ENCODE measurements around the gene KCNJ4. TPM values are rescaled to one million over a fixed set of nuclear protein-coding genes. Genes with fewer than 3 reads are reported as not detected.
A peak's percentile ranks its signal among the peaks of the same experiment; 100 is the strongest.
"Not testable (repeated sequence)": the region's sequence is repeated elsewhere in the genome, so short reads cannot be mapped to it uniquely, and the experiment has no call there.

Gene KCNJ4
- total RNA-seq, 2 experiments from 2014 or later = not detected

- DNase-seq (no peak), ATAC-seq (no peak)
- ChIA-PET CTCF (interaction anchor here (1.6 to 2.1 kb wide), 3 partner anchors 15 to 362 kb away, joined by 6 to 18 read pairs (median 9); no protein-coding TSS in a partner anchor), POLR2A (no interaction called here)
- Mint-ChIP-seq H3K36me3 (ENCODE audit: low read depth) (no peaks in the 10 kb centered on the region), H3K9me3 (ENCODE audit: insufficient read depth) (no peaks in the 10 kb centered on the region), H3K27ac (no peak overlapping the region), H3K4me1 (ENCODE audit: low read depth) (no peaks in the 10 kb centered on the region), H3K27me3 (ENCODE audit: low read depth) (no peaks in the 10 kb centered on the region), H3K4me3 (no peak overlapping the region)
Observed at GRCh38 chr22:38414009-38414395, 41.0 kb downstream of the KCNJ4 start.

DNA sequence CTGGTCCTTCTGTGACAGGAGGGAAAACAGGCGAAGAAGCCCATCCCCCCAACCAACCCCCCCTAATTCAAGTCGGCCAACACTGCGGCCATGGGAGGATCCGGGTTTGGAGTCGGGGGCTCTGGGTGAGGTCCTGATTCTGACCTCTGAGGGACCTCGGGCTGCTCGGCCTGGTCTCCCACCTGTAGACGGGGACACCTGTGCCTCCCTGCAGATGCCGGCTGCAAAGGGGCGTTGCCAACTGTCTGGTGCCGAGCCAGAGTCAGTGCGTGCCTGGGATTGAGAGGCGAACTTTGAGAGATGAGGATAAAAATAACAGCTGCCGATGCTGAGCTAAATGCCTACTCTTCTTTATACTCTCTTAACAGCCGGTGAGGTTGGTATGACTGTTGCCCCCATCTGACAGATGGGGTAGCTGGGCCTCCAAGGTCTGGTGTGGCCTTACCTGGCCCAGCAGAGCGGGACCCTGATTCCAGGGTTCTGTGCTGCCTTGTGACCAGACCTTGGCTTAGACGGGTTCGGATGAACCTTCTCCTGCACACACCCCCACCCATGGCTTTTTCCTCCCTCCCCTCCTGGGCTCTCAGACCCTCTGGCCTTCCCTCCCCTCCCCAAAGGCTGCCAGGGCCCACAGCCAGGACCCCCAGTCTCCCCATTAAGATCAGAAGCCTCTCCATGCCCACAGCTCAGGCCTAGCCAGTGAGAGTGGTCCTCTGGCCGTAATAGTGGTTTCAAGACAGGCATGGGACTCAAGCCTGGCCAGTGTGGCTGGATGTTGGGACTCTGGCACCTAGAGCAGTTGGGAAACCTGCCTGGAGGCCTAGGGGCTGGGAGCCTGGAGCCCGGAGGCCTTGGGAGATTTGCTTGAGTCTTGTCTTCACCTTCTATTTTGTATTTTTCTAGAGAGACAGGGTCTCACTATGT lies 41.7 kb downstream of the KCNJ4 start:
- CTCF ChIA-PET = interaction anchor here (0.7 to 2.1 kb wide), 8 partner anchors 12 to 361 kb away, joined by 3 to 18 read pairs (median 4); no protein-coding TSS in a partner anchor
- Mint-ChIP-seq H3K4me3 (no peak overlapping the region), H3K9me3 (ENCODE audit: insufficient read depth) (no peaks in the 10 kb centered on the region), H3K27ac (no peak overlapping the region), H3K36me3 (ENCODE audit: low read depth) (no peaks in the 10 kb centered on the region), H3K4me1 (ENCODE audit: low read depth) (no peaks in the 10 kb centered on the region), H3K27me3 (ENCODE audit: low read depth) (peaks cover 2% of the 10 kb centered on the region)
- ATAC-seq (no peak), DNase-seq (no peak)
- POLR2A ChIA-PET = no interaction called here

DNA sequence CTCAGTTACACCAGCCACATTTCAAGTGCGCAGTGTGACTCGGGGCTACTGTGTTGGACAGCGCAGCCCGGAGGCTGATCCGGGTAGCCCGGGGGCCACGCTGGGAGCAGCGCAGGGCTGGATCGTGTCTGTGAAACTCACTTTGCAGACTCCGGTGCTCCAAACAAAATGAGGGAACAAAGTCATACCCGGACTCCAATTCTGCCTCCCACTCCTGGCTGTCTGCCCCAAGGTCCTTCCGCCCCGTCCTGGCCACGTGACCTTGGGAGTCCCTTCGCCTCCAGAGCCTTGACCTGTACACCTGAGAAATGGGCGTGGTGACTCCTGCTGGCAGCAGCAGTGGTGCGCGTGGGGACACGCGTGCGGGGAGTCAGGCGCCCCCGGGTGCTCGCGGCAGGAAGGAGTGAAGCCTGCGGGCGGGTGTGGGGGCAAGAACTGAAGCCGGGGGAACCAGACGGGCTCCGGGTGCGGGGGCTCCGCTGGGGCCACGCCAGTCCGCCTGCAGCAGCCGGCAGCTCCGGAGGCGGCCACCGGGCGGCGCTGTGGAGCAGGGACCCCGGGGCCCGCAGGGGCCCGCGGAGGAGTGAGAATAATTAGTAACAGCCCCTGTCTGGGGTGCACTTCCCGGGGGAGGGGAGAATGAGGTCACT lies 42.4 kb downstream of the KCNJ4 start:
- POLR2A ChIA-PET = no interaction called here
- no peak overlapping the region for H3K4me3 Mint-ChIP-seq
- peak; percentile 77 for ATAC-seq

DNA sequence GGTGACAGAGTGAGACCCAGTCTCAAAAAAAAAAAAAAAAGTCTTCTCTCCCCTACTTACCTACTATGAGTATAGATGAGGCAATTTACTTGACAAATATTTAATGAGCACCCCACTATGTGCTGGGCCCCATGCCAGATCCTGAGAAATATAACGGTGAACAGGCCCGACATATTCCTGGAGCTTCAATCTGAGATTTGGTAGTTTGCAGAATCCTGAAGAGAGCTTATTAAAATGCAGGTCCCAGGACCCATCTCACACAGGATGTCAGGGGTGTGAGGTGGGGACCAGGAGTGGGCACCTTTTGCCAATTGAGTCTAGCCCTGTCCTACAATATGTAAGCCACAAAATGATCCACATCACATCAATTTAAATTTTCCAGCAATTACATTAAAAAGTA lies 44.0 kb downstream of the KCNJ4 start:
- no peaks in the 10 kb centered on the region for H3K4me1 Mint-ChIP-seq (ENCODE audit: low read depth)
- H3K27ac Mint-ChIP-seq = no peak overlapping the region
- no peak overlapping the region for H3K4me3 Mint-ChIP-seq
- H3K27me3 Mint-ChIP-seq (ENCODE audit: low read depth) = peaks cover 2% of the 10 kb centered on the region
- DNase-seq = no peak
- no peaks in the 10 kb centered on the region for H3K36me3 Mint-ChIP-seq (ENCODE audit: low read depth)
- no peak for ATAC-seq
- no peaks in the 10 kb centered on the region for H3K9me3 Mint-ChIP-seq (ENCODE audit: insufficient read depth)
- ChIA-PET POLR2A (no interaction called here), CTCF (no interaction called here)

More for the DNA sequence above, 42.4 kb downstream of the KCNJ4 start:
- Mint-ChIP-seq H3K9me3 (ENCODE audit: insufficient read depth) (no peaks in the 10 kb centered on the region), H3K27ac (no peak overlapping the region), H3K27me3 (ENCODE audit: low read depth) (peaks cover 2% of the 10 kb centered on the region), H3K4me1 (ENCODE audit: low read depth) (no peaks in the 10 kb centered on the region), H3K36me3 (ENCODE audit: low read depth) (no peaks in the 10 kb centered on the region)
- peak; percentile 53 for DNase-seq
- CTCF ChIA-PET = interaction anchor here (1.0 to 2.1 kb wide), 5 partner anchors 11 to 360 kb away, joined by 3 to 18 read pairs (median 4); no protein-coding TSS in a partner anchor

DNA sequence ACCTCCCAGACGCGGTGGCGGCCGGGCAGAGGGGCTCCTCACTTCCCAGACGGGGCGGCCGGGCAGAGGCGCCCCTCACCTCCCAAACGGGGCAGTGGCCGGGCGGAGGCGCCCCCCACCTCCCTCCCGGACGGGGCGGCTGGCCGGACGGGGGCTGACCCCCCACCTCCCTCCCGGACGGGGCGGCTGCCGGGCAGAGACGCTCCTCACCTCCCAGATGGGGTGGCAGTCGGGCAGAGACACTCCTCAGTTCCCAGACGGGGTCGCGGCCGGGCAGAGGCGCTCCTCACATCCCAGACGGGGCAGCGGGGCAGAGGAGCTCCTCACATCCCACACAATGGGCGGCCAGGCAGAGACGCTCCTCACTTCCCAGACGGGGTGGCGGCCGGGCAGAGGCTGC lies 45.1 kb downstream of the KCNJ4 start:
- DNase-seq; H3K27me3 Mint-ChIP-seq (ENCODE audit: low read depth); H3K36me3 Mint-ChIP-seq (ENCODE audit: low read depth); H3K4me3 Mint-ChIP-seq; H3K4me1 Mint-ChIP-seq (ENCODE audit: low read depth); CTCF ChIA-PET; POLR2A ChIA-PET; ATAC-seq; H3K27ac Mint-ChIP-seq; H3K9me3 Mint-ChIP-seq (ENCODE audit: insufficient read depth): not testable (repeated sequence)

DNA sequence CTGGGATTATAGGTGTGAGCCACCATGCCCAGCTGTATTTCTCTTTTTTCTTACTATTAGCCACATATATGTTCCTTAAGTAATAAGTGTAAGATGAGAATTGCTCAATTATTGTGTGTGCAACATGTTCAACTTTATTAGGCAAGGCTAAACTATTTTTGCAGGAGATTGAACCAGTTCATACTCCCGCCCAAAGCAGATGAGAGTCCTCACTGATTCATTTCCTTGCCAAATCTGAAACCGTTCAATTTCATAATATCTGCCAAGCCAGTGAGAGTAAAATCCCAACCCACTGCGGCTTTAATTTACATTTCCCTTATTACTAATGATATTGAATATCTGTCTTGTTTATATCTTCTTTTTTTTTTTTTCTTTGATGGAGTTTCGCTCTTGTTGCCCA lies 48.4 kb downstream of the KCNJ4 start:
- ATAC-seq (no peak), DNase-seq (no peak)
- ChIA-PET CTCF (no interaction called here), POLR2A (no interaction called here)
- H3K4me1 Mint-ChIP-seq (ENCODE audit: low read depth) = no peaks in the 10 kb centered on the region
- H3K27ac Mint-ChIP-seq = no peak overlapping the region
- peaks cover 11% of the 10 kb centered on the region for H3K27me3 Mint-ChIP-seq (ENCODE audit: low read depth)
- H3K4me3 Mint-ChIP-seq = no peak overlapping the region
- H3K36me3 Mint-ChIP-seq (ENCODE audit: low read depth) = no peaks in the 10 kb centered on the region
- H3K9me3 Mint-ChIP-seq (ENCODE audit: insufficient read depth) = no peaks in the 10 kb centered on the region

DNA sequence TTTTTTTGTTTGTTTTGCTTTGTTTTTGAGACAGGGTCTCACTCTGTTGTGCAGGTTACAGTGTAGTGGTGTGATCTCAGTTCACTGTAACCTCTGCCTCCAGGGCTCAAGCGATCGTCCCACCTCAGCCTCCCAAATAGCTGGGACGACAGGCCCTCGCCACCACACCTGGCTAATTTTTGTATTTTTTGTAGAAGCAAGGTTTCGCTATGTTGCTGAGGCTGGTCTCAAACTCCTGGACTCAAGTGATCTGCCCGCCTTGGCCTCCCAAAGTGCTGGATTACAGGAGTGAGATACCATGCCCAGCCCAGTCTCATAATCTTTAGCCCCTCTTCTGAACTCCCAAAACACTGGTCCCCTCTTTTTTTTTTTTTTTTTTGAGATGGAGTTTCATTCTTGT lies 50.6 kb downstream of the KCNJ4 start:
- ATAC-seq = no peak
- Mint-ChIP-seq H3K4me3 (no peak overlapping the region), H3K27me3 (ENCODE audit: low read depth) (peaks cover 24% of the 10 kb centered on the region), H3K27ac (no peak overlapping the region), H3K4me1 (ENCODE audit: low read depth) (peaks cover 4% of the 10 kb centered on the region), H3K36me3 (ENCODE audit: low read depth) (no peaks in the 10 kb centered on the region), H3K9me3 (ENCODE audit: insufficient read depth) (no peaks in the 10 kb centered on the region)
- DNase-seq = no peak
- ChIA-PET CTCF (no interaction called here), POLR2A (no interaction called here)

- no peak for DNase-seq
- Mint-ChIP-seq H3K4me3 (no peak overlapping the region), H3K4me1 (ENCODE audit: low read depth) (peaks cover 4% of the 10 kb centered on the region), H3K9me3 (ENCODE audit: insufficient read depth) (no peaks in the 10 kb centered on the region), H3K27ac (no peak overlapping the region), H3K27me3 (ENCODE audit: low read depth) (peaks cover 24% of the 10 kb centered on the region), H3K36me3 (ENCODE audit: low read depth) (no peaks in the 10 kb centered on the region)
- ChIA-PET CTCF (no interaction called here), POLR2A (no interaction called here)
- no peak for ATAC-seq
Observed at GRCh38 chr22:38403812-38404211, 51.2 kb downstream of the KCNJ4 start.

- Mint-ChIP-seq H3K36me3 (ENCODE audit: low read depth) (no peaks in the 10 kb centered on the region), H3K27me3 (ENCODE audit: low read depth) (peaks cover 23% of the 10 kb centered on the region), H3K4me1 (ENCODE audit: low read depth) (peaks cover 5% of the 10 kb centered on the region), H3K27ac (no peak overlapping the region), H3K4me3 (no peak overlapping the region), H3K9me3 (ENCODE audit: insufficient read depth) (no peaks in the 10 kb centered on the region)
- DNase-seq = no peak
- POLR2A ChIA-PET = no interaction called here
- CTCF ChIA-PET = interaction anchor here (1.3 kb wide), 1 partner anchor 11 kb away, joined by 3 read pairs; no protein-coding TSS in a partner anchor
- ATAC-seq = no peak
Observed at GRCh38 chr22:38402204-38402603, 52.8 kb downstream of the KCNJ4 start.

- no peak for DNase-seq
- Mint-ChIP-seq H3K36me3 (ENCODE audit: low read depth) (no peaks in the 10 kb centered on the region), H3K9me3 (ENCODE audit: insufficient read depth) (no peaks in the 10 kb centered on the region), H3K27me3 (ENCODE audit: low read depth) (peaks cover 27% of the 10 kb centered on the region), H3K4me1 (ENCODE audit: low read depth) (peaks cover 9% of the 10 kb centered on the region), H3K27ac (no peak overlapping the region), H3K4me3 (no peak overlapping the region)
- POLR2A ChIA-PET = no interaction called here
- CTCF ChIA-PET = interaction anchor here (0.7 to 1.3 kb wide), 3 partner anchors 12 to 171 kb away, joined by 3 to 4 read pairs (median 3); no protein-coding TSS in a partner anchor
- ATAC-seq = no peak
Observed at GRCh38 chr22:38401336-38402084, 53.5 kb downstream of the KCNJ4 start.

DNA sequence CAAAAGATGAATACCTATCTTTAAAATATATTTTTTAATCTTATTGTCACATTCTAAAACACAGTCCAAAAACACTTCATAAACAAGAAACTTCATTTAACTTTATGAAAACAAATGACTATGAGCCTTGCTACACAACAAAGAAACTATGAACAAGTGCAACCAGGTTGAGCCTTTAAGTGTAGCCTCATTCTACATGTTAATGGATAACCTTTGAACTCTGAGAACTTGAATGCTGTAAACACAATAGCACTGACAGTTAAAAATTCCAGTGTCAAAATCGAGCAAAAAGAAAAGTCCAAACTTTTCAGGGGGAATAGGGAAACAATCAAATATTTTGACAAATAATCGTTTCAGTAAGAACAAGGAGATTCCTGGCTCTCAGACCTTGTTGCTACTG lies 54.7 kb downstream of the KCNJ4 start:
- H3K36me3 Mint-ChIP-seq (ENCODE audit: low read depth); DNase-seq; H3K4me3 Mint-ChIP-seq; ATAC-seq; H3K9me3 Mint-ChIP-seq (ENCODE audit: insufficient read depth); H3K27ac Mint-ChIP-seq; POLR2A ChIA-PET: not testable (repeated sequence)
- peaks cover 33% of the 10 kb centered on the region for H3K27me3 Mint-ChIP-seq (ENCODE audit: low read depth)
- peaks cover 16% of the 10 kb centered on the region for H3K4me1 Mint-ChIP-seq (ENCODE audit: low read depth)
- CTCF ChIA-PET = interaction anchor here (1.6 kb wide), 1 partner anchor 348 kb away, joined by 5 read pairs; no protein-coding TSS in a partner anchor
